ENCODE measurements around the gene ABCC6. TPM values are rescaled to one million over a fixed set of nuclear protein-coding genes. Genes with fewer than 3 reads are reported as not detected.
"Not testable (repeated sequence)": the region's sequence is repeated elsewhere in the genome, so short reads cannot be mapped to it uniquely, and the experiment has no call there.

The ABCC6 gene
- 1 to 10 TPM in 1 of 4 donors, under 1 TPM in 3; 0.23 to 2.1 (median 0.90) TPM for total RNA-seq

- DNase-seq (ENCODE audit: low spot score in 2 of 2); intact Hi-C loops (cut with DNase I; ENCODE audit: low total_unique reads); H3K4me3 ChIP-seq (ENCODE audit: low read depth, poor library complexity, severe bottlenecking): not testable (repeated sequence)
- 5 to 27% methylated on average over 4 to 16 of the region's 38 CpGs for WGBS, 2 donors
These were observed at the start of gene ABCC6 for GRCh38 chr16:16222850-16223661. TSS of gene ABCC6 (minus strand) at chr16:16223494. CDS start at chr16:16223434, 60 bp downstream.

DNA sequence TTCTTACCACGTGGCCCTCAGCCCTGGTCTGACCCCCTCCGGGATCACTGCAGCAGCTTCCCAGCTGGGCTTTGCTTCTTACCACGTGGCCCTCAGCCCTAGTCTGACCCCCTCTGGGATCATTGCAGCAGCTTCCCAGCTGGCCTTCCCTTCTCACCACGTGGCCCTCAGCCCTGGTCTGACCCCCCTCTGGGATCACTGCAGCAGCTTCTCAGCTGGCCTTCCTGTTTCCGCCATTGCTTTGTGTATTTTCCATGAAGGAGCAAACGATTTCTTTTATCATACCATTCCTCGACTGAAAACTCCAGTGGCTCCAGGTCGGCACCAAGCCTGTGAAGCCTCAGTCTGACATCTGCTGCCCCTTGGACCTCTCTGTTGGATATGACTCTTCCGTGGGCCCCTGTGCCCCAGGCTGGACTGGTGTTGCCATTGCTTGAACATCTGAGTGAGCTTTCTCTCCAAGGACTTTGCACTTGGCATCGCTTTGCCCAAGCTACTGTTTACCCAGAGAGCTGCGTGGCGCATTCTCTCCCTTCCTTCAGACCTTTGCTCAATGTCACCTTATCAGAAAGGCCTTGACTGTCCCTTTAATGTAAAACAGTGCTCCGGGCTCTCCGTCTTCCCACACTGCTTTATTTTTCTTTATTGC is 49.4 kb upstream of the ABCC6 start:
- H3K4me3 ChIP-seq (ENCODE audit: low read depth, poor library complexity, severe bottlenecking); DNase-seq (ENCODE audit: low spot score in 2 of 2); intact Hi-C loops (cut with DNase I; ENCODE audit: low total_unique reads): not testable (repeated sequence)
- WGBS, 2 donors: no CpG with 5 or more reads among the region's 14 CpGs

DNA sequence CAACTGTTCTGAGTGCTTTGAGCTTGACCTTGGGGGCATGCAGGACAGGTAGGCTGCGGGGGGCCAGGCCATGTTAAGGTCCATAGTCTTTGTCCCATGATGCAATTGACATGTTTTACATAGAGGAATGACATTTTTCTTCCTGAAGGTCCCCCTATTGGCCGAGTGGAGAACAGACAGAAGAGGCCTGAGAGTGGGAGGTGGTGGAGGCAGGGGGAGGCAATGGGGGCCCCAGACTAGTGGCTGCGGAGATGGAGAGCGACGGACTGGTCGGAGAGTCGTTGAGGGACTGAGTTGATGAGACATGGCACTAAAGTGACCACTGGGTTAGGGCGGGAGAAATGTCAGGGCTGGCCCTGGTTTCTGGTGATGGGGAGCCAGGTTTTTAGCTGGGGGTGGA is 48.4 kb upstream of the ABCC6 start:
- WGBS, 2 donors: no CpG with 5 or more reads among the region's 8 CpGs
- intact Hi-C loops (cut with DNase I; ENCODE audit: low total_unique reads); H3K4me3 ChIP-seq (ENCODE audit: low read depth, poor library complexity, severe bottlenecking); DNase-seq (ENCODE audit: low spot score in 2 of 2): not testable (repeated sequence)

DNA sequence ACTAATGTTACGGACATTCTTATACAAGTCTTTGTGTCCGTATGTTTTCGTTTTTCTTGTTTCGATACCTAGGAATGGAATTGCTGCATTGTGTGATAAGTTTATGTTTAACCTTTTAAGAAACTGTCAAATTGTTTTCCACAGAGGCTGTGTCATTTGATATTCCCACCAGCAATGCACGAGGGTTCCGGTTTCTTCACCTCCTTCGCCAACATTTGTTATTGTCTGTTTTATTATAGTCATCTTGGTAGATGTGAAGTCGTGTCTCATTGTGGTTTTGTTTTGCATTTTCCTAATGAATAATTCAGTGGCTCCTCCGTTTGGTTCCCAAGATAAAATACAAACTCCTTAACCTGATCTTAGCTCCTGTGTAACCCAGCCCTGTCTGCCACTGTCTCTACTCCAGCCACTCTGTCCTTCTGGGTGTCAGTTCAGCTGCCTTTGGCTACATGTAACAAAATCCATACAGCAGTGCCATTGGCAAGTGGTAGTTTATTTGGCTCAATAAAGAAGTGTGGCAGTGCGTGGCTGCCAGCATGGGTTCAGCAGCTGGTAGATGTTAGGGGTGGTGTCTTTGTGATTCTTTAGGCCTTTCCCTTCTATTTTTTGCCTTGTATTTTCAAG is 45.0 kb upstream of the ABCC6 start:
- intact Hi-C loops (cut with DNase I; ENCODE audit: low total_unique reads); H3K4me3 ChIP-seq (ENCODE audit: low read depth, poor library complexity, severe bottlenecking); DNase-seq (ENCODE audit: low spot score in 2 of 2): not testable (repeated sequence)
- WGBS, 2 donors: 90 to 96% methylated on average over 2 to 9 of the region's 10 CpGs

GRCh38 chr16:16267708-16268107 is 44.4 kb upstream of the ABCC6 start:
- WGBS, 2 donors: no CpG with 5 or more reads among the region's 3 CpGs
- DNase-seq (ENCODE audit: low spot score in 2 of 2); H3K4me3 ChIP-seq (ENCODE audit: low read depth, poor library complexity, severe bottlenecking); intact Hi-C loops (cut with DNase I; ENCODE audit: low total_unique reads): not testable (repeated sequence)

- DNase-seq (ENCODE audit: low spot score in 2 of 2); intact Hi-C loops (cut with DNase I; ENCODE audit: low total_unique reads); H3K4me3 ChIP-seq (ENCODE audit: low read depth, poor library complexity, severe bottlenecking): not testable (repeated sequence)
- 93 to 96% methylated on average over 5 to 8 of the region's 9 CpGs for WGBS, 2 donors
These were observed 41.8 kb upstream of the ABCC6 start for GRCh38 chr16:16265044-16265443.

DNA sequence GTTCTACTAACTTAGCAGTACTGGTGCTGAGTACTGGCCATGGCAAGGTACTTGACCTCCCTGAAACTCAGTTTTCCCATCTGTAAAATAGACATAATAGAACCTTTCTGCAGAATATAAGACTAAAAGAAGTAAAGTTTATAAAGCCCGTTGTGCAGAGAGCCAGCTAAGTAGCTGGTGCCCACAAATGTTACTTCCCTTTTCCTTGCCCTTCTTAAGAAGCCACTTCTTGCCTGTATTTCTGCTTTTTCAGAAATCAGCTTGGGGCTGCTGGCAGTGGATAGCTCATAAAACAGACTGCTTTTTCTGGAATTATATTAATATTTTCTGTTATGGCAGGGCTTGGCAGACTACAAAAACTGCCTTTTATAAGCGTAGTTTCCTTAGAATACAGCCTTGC is 40.7 kb upstream of the ABCC6 start:
- H3K4me3 ChIP-seq (ENCODE audit: low read depth, poor library complexity, severe bottlenecking); DNase-seq (ENCODE audit: low spot score in 2 of 2); intact Hi-C loops (cut with DNase I; ENCODE audit: low total_unique reads): not testable (repeated sequence)
- whole genome bisulfite sequencing, 2 donors: 33% methylated on average over 1 of the region's 2 CpGs; no CpG with 5 or more reads in 1 of the 2 donors

DNA sequence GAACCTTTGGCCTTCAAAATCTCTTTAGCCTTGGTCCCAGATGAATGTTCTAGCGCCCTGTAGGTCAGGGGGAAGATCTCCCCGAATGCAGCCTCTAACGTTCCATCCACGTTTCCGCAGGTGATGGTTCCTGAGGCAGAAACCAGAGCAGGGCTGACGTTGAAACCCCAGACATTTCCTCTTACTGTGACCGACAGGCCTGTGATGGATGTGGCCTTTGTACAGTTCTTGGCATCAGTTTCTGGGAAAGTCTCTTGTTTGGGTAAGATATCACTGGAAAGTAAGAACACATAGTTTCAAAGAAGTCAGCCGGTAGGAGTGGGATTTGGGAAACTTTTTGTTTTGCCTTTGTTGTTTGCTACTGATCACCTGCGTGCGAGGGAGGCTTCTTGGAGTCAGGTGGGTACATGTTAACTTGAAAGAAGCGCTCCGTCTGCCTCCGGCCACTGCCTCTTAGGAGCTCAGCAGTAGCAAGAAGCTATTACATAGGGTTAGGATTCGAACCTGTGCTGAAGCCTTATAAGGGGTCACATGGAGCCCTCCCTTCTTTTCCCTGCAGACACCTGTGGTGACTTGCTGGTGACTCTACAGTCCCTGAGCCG is 39.8 kb upstream of the ABCC6 start:
- H3K4me3 ChIP-seq (ENCODE audit: low read depth, poor library complexity, severe bottlenecking); intact Hi-C loops (cut with DNase I; ENCODE audit: low total_unique reads); DNase-seq (ENCODE audit: low spot score in 2 of 2): not testable (repeated sequence)
- 90 to 95% methylated on average over 9 of the region's 15 CpGs for WGBS, 2 donors

GRCh38 chr16:16259971-16260370 is 36.7 kb upstream of the ABCC6 start:
- intact Hi-C loops (cut with DNase I; ENCODE audit: low total_unique reads); H3K4me3 ChIP-seq (ENCODE audit: low read depth, poor library complexity, severe bottlenecking); DNase-seq (ENCODE audit: low spot score in 2 of 2): not testable (repeated sequence)
- WGBS, 2 donors: no CpG with 5 or more reads among the region's 4 CpGs

DNA sequence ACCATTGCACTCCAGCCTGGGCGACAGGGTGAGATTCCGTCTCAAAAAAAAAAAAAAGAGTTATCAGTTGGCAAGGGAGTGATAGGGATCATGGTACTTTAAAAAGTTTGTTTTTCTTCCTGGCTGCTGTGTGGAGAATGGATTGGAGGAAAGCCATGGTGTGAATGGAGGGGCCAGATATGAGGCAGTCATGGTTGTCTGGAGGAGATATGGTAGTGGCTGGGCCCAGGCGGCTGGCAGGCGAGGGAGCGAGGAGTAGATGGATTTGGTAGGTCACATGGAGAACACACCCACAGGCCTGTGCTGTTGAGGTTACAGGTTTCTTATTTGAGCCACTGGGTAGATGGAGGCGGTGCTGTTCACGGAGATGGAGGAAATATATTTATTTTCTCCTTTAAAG is 35.5 kb upstream of the ABCC6 start:
- DNase-seq (ENCODE audit: low spot score in 2 of 2); H3K4me3 ChIP-seq (ENCODE audit: low read depth, poor library complexity, severe bottlenecking); intact Hi-C loops (cut with DNase I; ENCODE audit: low total_unique reads): not testable (repeated sequence)
- WGBS, 2 donors: 84 to 93% methylated on average over 5 to 7 of the region's 7 CpGs

- H3K4me3 ChIP-seq (ENCODE audit: low read depth, poor library complexity, severe bottlenecking); DNase-seq (ENCODE audit: low spot score in 2 of 2); intact Hi-C loops (cut with DNase I; ENCODE audit: low total_unique reads): not testable (repeated sequence)
- 27 to 39% methylated on average over 2 of the region's 2 CpGs for WGBS, 2 donors
These were observed 34.1 kb upstream of the ABCC6 start for GRCh38 chr16:16257301-16257923.

DNA sequence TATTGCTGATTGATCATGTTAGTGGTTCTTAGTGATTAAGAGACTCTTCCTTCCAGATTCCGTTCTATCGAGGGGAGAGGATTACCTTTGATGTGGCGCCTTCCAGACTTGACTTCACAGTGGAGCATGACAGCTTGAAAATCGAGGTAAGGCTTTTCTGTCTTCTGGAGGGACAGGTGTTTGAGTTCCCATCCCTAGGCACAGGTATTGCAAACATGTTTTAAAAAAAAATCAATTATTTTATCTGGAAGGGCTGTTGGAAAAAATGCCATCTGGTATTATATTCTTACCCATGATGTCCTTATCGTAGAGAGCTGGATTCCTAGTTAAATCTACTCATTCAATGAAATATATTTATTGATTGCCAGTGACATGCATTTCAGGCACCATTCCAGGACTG is 29.1 kb upstream of the ABCC6 start:
- H3K4me3 ChIP-seq (ENCODE audit: low read depth, poor library complexity, severe bottlenecking); DNase-seq (ENCODE audit: low spot score in 2 of 2); intact Hi-C loops (cut with DNase I; ENCODE audit: low total_unique reads): not testable (repeated sequence)
- WGBS, 2 donors: no CpG with 5 or more reads among the region's 5 CpGs

- 66 to 76% methylated on average over 4 of the region's 7 CpGs for WGBS, 2 donors
- H3K4me3 ChIP-seq (ENCODE audit: low read depth, poor library complexity, severe bottlenecking); DNase-seq (ENCODE audit: low spot score in 2 of 2); intact Hi-C loops (cut with DNase I; ENCODE audit: low total_unique reads): not testable (repeated sequence)
These were observed 26.5 kb upstream of the ABCC6 start for GRCh38 chr16:16249621-16250330.

- H3K4me3 ChIP-seq (ENCODE audit: low read depth, poor library complexity, severe bottlenecking); DNase-seq (ENCODE audit: low spot score in 2 of 2); intact Hi-C loops (cut with DNase I; ENCODE audit: low total_unique reads): not testable (repeated sequence)
- no CpG with 5 or more reads among the region's 3 CpGs for WGBS, 2 donors
These were observed 24.1 kb upstream of the ABCC6 start for GRCh38 chr16:16247439-16247838.

Measured in lower leg skin (tissue), 4 donors.